ENCODE measurements around the gene PFDN2. TPM values are rescaled to one million over a fixed set of nuclear protein-coding genes. Genes with fewer than 3 reads are reported as not detected.
A peak's percentile ranks its signal among the peaks of the same experiment; 100 is the strongest.

PFDN2 gene
- total and polyA plus RNA-seq, 2 of the 8 experiments (the other 6 are each of a cell fraction or from before 2014, with no cell fraction given): 66.2 to 71.2 TPM

DNA sequence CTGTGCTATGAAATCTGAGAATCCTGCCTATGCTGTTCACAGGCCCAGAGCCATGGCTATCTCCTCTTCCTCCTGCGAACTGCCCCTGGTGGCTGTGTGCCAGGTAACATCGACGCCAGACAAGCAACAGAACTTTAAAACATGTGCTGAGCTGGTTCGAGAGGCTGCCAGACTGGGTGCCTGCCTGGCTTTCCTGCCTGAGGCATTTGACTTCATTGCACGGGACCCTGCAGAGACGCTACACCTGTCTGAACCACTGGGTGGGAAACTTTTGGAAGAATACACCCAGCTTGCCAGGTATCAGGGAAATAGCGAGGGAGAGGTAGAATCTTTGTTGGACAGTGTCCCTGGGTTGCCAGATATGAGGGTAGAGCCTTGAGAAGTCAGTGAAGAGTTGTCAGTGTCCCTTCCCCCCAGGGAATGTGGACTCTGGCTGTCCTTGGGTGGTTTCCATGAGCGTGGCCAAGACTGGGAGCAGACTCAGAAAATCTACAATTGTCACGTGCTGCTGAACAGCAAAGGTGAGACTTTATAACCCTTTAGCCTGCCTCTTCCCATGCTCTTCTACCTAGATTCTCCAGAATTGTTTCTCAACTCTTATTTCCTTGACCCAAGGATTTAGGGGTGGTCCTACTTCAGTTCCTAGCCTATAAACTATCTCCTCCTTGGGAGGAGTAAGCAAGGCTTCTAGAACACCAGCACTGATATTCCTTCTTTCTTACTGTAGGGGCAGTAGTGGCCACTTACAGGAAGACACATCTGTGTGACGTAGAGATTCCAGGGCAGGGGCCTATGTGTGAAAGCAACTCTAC is 1.5 kb upstream of the PFDN2 start (continued):
- TF ChIP-seq, protein P1, sequence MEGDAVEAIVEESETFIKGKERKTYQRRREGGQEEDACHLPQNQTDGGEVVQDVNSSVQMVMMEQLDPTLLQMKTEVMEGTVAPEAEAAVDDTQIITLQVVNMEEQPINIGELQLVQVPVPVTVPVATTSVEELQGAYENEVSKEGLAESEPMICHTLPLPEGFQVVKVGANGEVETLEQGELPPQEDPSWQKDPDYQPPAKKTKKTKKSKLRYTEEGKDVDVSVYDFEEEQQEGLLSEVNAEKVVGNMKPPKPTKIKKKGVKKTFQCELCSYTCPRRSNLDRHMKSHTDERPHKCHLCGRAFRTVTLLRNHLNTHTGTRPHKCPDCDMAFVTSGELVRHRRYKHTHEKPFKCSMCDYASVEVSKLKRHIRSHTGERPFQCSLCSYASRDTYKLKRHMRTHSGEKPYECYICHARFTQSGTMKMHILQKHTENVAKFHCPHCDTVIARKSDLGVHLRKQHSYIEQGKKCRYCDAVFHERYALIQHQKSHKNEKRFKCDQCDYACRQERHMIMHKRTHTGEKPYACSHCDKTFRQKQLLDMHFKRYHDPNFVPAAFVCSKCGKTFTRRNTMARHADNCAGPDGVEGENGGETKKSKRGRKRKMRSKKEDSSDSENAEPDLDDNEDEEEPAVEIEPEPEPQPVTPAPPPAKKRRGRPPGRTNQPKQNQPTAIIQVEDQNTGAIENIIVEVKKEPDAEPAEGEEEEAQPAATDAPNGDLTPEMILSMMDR (IDR thresholded peaks at IDR 0.05; ENCODE audit: control extremely low read depth in 1 of 3, insufficient read depth in 1 of 3, low read depth in 1 of 3, low read length in 3 of 3): peak; percentile 31 to 66 (median 41); a peak in 3 of 4 replicates
- TF ChIP-seq ASH2L (IDR thresholded peaks at IDR 0.05; ENCODE audit: low read length) (no peak), SRF (IDR thresholded peaks at IDR 0.05; ENCODE audit: low read depth, low read length) (no peak), SIN3A (conservative IDR thresholded peaks at IDR 0.05 in 1 of 2, IDR thresholded peaks at IDR 0.05 in 1 of 2; ENCODE audit: low read depth in 1 of 2, low read length in 2 of 2) (0 out of 4 replicates have a peak, but pooled peaks of 1 of the 2 experiments have one; percentile 33), SIX5 (IDR thresholded peaks at IDR 0.05; ENCODE audit: low read depth, low read length) (no peak), NANOG (IDR thresholded peaks at IDR 0.05; ENCODE audit: insufficient read depth, low read depth, low read length, poor library complexity, severe bottlenecking) (no peak), POU5F1 (IDR thresholded peaks at IDR 0.05; ENCODE audit: low read depth, low read length) (no peak), EP300 (IDR thresholded peaks at IDR 0.05; ENCODE audit: borderline replicate concordance in 1 of 2, low read depth in 2 of 2, low read length in 2 of 2) (no peak), CBX5 (IDR thresholded peaks at IDR 0.05; ENCODE audit: low read depth, low read length) (no peak), CTBP2 (IDR thresholded peaks at IDR 0.05; ENCODE audit: borderline replicate concordance, insufficient read depth, insufficient read length, low read length) (no peak), BCL11A (IDR thresholded peaks at IDR 0.05; ENCODE audit: low read depth in 2 of 2, low read length in 2 of 2) (no peak), YY1 (IDR thresholded peaks at IDR 0.05; ENCODE audit: low read depth, low read length) (no peak), POLR2A (IDR thresholded peaks at IDR 0.05; ENCODE audit: control extremely low read depth in 1 of 2, low read depth in 2 of 2, low read length in 2 of 2) (peak in 1 of 2 experiments; percentile 19; a peak in 1 of 3 replicates)
- TF ChIP-seq, protein P2, sequence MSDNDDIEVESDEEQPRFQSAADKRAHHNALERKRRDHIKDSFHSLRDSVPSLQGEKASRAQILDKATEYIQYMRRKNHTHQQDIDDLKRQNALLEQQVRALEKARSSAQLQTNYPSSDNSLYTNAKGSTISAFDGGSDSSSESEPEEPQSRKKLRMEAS (IDR thresholded peaks at IDR 0.05): peak; percentile 35; the same call in 1 of the 2 replicates

Measured in H1 (cell line).